K562 (cell line): ENCODE data around the gene CTCFL. TPM values are rescaled to one million over a fixed set of nuclear protein-coding genes. Genes with fewer than 3 reads are reported as not detected.
A peak's percentile ranks its signal among the peaks of the same experiment; 100 is the strongest.

Source experiments
- ATAC-seq: fragments of 200-7000 bp; cut with Tn5 transposase; 3 replicates; pipeline ENCODE4 v1.9.1; 2020; ENCODE audit warnings: moderate library complexity
- BruUV-seq: library from RNA; stranded (reverse); fragments of 400-500 nt; replicated peaks from 2 replicates; lab custom pipeline; 2021; lab: Mats Ljungman, UMichigan
- CTCF ChIA-PET: fragments of 300-600 bp; formaldehyde crosslinking; extraction: SDS; loops from one replicate; lab custom pipeline; 2021; ENCODE audit warnings: low intra/inter-chr PET ratio; lab: Yijun Ruan, JAX
- POLR2A ChIA-PET: fragments of 300-600, 350-650 bp; sonication (Branson Sonifier 250); formaldehyde crosslinking; extraction: SDS; loops from one replicate; lab custom pipeline; 2021; ENCODE audit warnings: antibody characterized with exemption, inconsistent platforms; lab: Yijun Ruan, JAX
- DNase-seq, 4 experiments: peaks; one replicate each; pipeline versions ENCODE4 v3.0.0 to v3.0.0-alpha.2; 2011 to 2018; ENCODE audit warnings: low spot score in 3 of 4, mixed read lengths in 3 of 4; ENCODE audit errors: extremely low read depth in 1 of 4
- FAIRE-seq: peaks from 2 replicates; lab custom pipeline; 2011; peaks lifted over from hg19 to GRCh38; lab: Jason Lieb, UNC
- H2AFZ ChIP-seq: 2 replicates; pipeline ENCODE4 v1.6.0; 2011; ENCODE audit warnings: low read depth, low read length, control low read depth, inconsistent platforms
- H3K27ac ChIP-seq: fragments of 200-600 bp; 3 replicates; pipeline ENCODE4 v1.8.0; 2011; ENCODE audit warnings: low read depth, mild to moderate bottlenecking, control low read depth, inconsistent platforms, low read length, moderate library complexity, mixed read lengths; ENCODE audit errors: extremely low read depth
- H3K27me3 ChIP-seq, 2 experiments: fragments of 300-600 bp in 1 of 2; 2 replicates in 1 of 2; 3 replicates in 1 of 2; pipeline versions ENCODE4 v1.6.0 to v1.8.0; 2011; ENCODE audit warnings: inconsistent platforms in 2 of 2, low read length in 2 of 2, mild to moderate bottlenecking in 1 of 2, mixed read lengths in 1 of 2, moderate library complexity in 1 of 2; ENCODE audit not compliant: control insufficient read depth in 2 of 2, insufficient read depth in 2 of 2
- H3K36me3 ChIP-seq: fragments of 300-600 bp; 3 replicates; pipeline ENCODE4 v1.8.0; 2011; ENCODE audit warnings: mild to moderate bottlenecking, low read length, inconsistent platforms; ENCODE audit not compliant: control insufficient read depth, insufficient read depth
- H3K4me1 ChIP-seq, 2 experiments: fragments of 200-600 bp in 1 of 2; replicated peaks in 1 of 2; 2 replicates in 1 of 2; 3 replicates in 1 of 2; pipeline versions ENCODE4 v1.5.1 to v1.8.0; 2011; ENCODE audit warnings: inconsistent platforms in 2 of 2, low read length in 2 of 2, mild to moderate bottlenecking in 1 of 2, mixed read lengths in 1 of 2, moderate library complexity in 1 of 2; ENCODE audit not compliant: control insufficient read depth in 2 of 2, insufficient read depth in 2 of 2
- H3K4me2 ChIP-seq: 2 replicates; pipeline ENCODE4 v1.6.1; 2011; ENCODE audit warnings: low read length, control low read depth, inconsistent platforms, mixed read lengths; ENCODE audit not compliant: insufficient read depth
- H3K4me3 ChIP-seq: fragments of 200-600 bp; sonication (generic), shearing (Covaris generic); 2 replicates; pipeline ENCODE4 v1.5.1; 2016; ENCODE audit warnings: control low read depth, inconsistent platforms
- H3K79me2 ChIP-seq: fragments of 200-600 bp; 3 replicates; pipeline ENCODE4 v1.8.0; 2011; ENCODE audit warnings: low read length, inconsistent platforms; ENCODE audit not compliant: control insufficient read depth, insufficient read depth
- H3K9ac ChIP-seq, 2 experiments: 2 replicates each; pipeline versions ENCODE4 v1.6.0 to v1.6.1; 2011; ENCODE audit warnings: low read depth in 2 of 2, low read length in 2 of 2, control low read depth in 1 of 2, inconsistent platforms in 1 of 2, mild to moderate bottlenecking in 1 of 2, mixed read lengths in 1 of 2; ENCODE audit not compliant: insufficient read depth in 1 of 2
- H3K9me1 ChIP-seq: one replicate; pipeline ENCODE4 v1.6.0; 2011; ENCODE audit warnings: inconsistent platforms, mild to moderate bottlenecking, low read length, moderate library complexity; ENCODE audit not compliant: control insufficient read depth, insufficient read depth
- H3K9me3 ChIP-seq: replicated peaks from 2 replicates; pipeline ENCODE4 v1.5.1; 2011; ENCODE audit warnings: low read depth, low read length, inconsistent platforms; ENCODE audit not compliant: control insufficient read depth, insufficient read depth
- H4K20me1 ChIP-seq: replicated peaks from 2 replicates; pipeline ENCODE4 v1.6.1; 2011; ENCODE audit warnings: low read length, inconsistent platforms, mixed read lengths; ENCODE audit not compliant: control insufficient read depth, insufficient read depth
- CSDE1 ChIP-seq, 2 experiments: fragments of 450-650 bp; IDR thresholded peaks; 2 replicates each; pipeline ENCODE4 v1.6.1; 2016; ENCODE audit warnings: mild to moderate bottlenecking in 1 of 2
- CTCF ChIP-seq, 3 experiments: IDR thresholded peaks in 2 of 3; conservative IDR thresholded peaks in 1 of 3; 2 replicates each; pipeline ENCODE4 v1.5.1; 2011 to 2012; ENCODE audit warnings: low read length in 3 of 3, mild to moderate bottlenecking in 3 of 3, control low read depth in 2 of 3, improper control_type of control experiment in 1 of 3, inconsistent platforms in 1 of 3, low read depth in 1 of 3, mixed read lengths in 1 of 3, moderate library complexity in 1 of 3; ENCODE audit not compliant: insufficient read depth in 2 of 3
- KAT8 ChIP-seq: fragments of 450-650 bp; IDR thresholded peaks from 2 replicates; pipeline ENCODE4 v1.6.1; 2016; ENCODE audit warnings: low read depth, mild to moderate bottlenecking
- RBM17 ChIP-seq: fragments of 200-400 bp; formaldehyde crosslinking; IDR thresholded peaks from 2 replicates; pipeline ENCODE4 v1.6.1; 2017; ENCODE audit warnings: low read depth, mild to moderate bottlenecking, low read length, borderline replicate concordance
- SP2 ChIP-seq: IDR thresholded peaks from 2 replicates; pipeline ENCODE4 v1.6.1; 2011; ENCODE audit warnings: mild to moderate bottlenecking, low read depth, low read length, moderate library complexity; ENCODE audit not compliant: poor library complexity, severe bottlenecking; ENCODE audit errors: extremely low read depth
- UBTF ChIP-seq, 2 experiments: IDR thresholded peaks; 2 replicates each; pipeline ENCODE4 v1.6.1; 2012; ENCODE audit warnings: improper control_type of control experiment in 2 of 2, low read depth in 2 of 2, low read length in 2 of 2, borderline replicate concordance in 1 of 2
- ZKSCAN1 ChIP-seq: fragments of 150-350 bp; IDR thresholded peaks from 2 replicates; pipeline ENCODE4 v1.6.1; 2016; ENCODE audit warnings: low read depth, low read length
- WGBS: fragments of 100-300 bp; shearing (Covaris generic); methylation state at CpG from one replicate; pipeline ENCODE4 v1.1.6; 2016; ENCODE audit warnings: low coverage, mixed read lengths; ENCODE audit not compliant: insufficient coverage; ENCODE audit errors: missing lambda C conversion rate; 5-methylcytosine and 5-hydroxymethylcytosine counted together
- in situ Hi-C: fragments of 300-500 bp; cut with MboI; formaldehyde crosslinking; loops from 4 replicates; pipeline ENCODE4 v1.15.0; 2018; ENCODE audit warnings: inconsistent platforms, mixed read lengths
- intact Hi-C: fragments of 100-400 bp; cut with micrococcal nuclease; formaldehyde crosslinking; loops from 2 replicates; pipeline ENCODE4 v1.14.2; 2022
- polyA plus RNA-seq, 8 experiments: library from polyadenylated mRNA; depleted of rRNA in 4 of 8; stranded (reverse) in 5 of 8; unstranded in 3 of 8; fragments of >200 nt; fragmentation: Nextera tagmentation in 2 of 8; fragmentation: Illumina TruSeq in 1 of 8; extraction: Ambion mirVana in 2 of 8; extraction: Trizol in 1 of 8; gene quantifications; 2 replicates each; pipeline versions ENCODE4 v1.2.1 to v1.2.3, GENCODE V29; 2011 to 2014; ENCODE audit warnings: inconsistent platforms in 1 of 8, missing spikeins in 1 of 8
- total RNA-seq, 7 experiments: library from RNA; depleted of rRNA in 6 of 7; stranded (reverse); fragments of >200 nt in 6 of 7; fragmentation: Illumina TruSeq in 2 of 7; extraction: Trizol in 2 of 7; gene quantifications; 2 replicates each; pipeline versions ENCODE4 v1.2.1 to v1.2.3, GENCODE V29; 2011 to 2021; ENCODE audit warnings: low replicate concordance in 1 of 7
- TF ChIP-seq, protein P1 (sequence below): sonication (generic); formaldehyde crosslinking; IDR thresholded peaks from 2 replicates; pipeline ENCODE4 v1.8.1; 2023; ENCODE audit warnings: mild to moderate bottlenecking, missing genetic modification reagents

Gene CTCFL
- total and polyA plus RNA-seq, 9 of the 15 experiments (the other 6 are each of a cell fraction or from before 2014, with no cell fraction given) = 42.4 to 188 (median 111) TPM

GRCh38 chr20:57467742-57468141, 57.2 kb downstream of the CTCFL start:
- Histone ChIP-seq H2AFZ (peak overlapping the region; percentile 36; the same call in 1 of the 2 replicates), H4K20me1 (no peaks in the 10 kb centered on the region), H3K79me2 (no peaks in the 10 kb centered on the region), H3K36me3 (no peaks in the 10 kb centered on the region), H3K9me3 (no peaks in the 10 kb centered on the region), H3K27me3 (no peaks in the 10 kb centered on the region; a peak in 2 of 5 replicates), H3K4me1 (peaks cover 17 to 34% of the 10 kb centered on the region in 2 experiments; a peak in 4 of 5 replicates), H3K9me1 (no peaks in the 10 kb centered on the region), H3K9ac (no peak overlapping the region), H3K27ac (no peak overlapping the region), H3K4me2 (no peak overlapping the region), H3K4me3 (no peak overlapping the region)
- ChIA-PET CTCF (no interaction called here), POLR2A (interaction anchor here (0.6 to 1.3 kb wide), 3 partner anchors 9 to 89 kb away, joined by 3 to 4 read pairs (median 3); no protein-coding TSS in a partner anchor)
- intact Hi-C loops (no loop called here), in situ Hi-C loops (no loop called here)
- DNase-seq = no peak
- ATAC-seq = no peak
- FAIRE-seq = no peak
- no TSS peak for BruUV-seq
- WGBS = 22% methylated on average over 6 of the region's 6 CpGs
- no peak for TF ChIP-seq CSDE1 (IDR thresholded peaks at IDR 0.05)
- TF ChIP-seq ZKSCAN1 = peak; percentile 60; the same call in 1 of the 2 replicates

GRCh38 chr20:57465943-57466342, 59.0 kb downstream of the CTCFL start:
- Histone ChIP-seq H3K4me3 (no peak overlapping the region), H3K9me3 (no peaks in the 10 kb centered on the region), H3K36me3 (no peaks in the 10 kb centered on the region), H3K4me1 (peaks cover 28 to 36% of the 10 kb centered on the region in 2 experiments; a peak in 4 of 5 replicates), H4K20me1 (no peaks in the 10 kb centered on the region), H3K27me3 (no peaks in the 10 kb centered on the region; a peak in 2 of 5 replicates), H3K79me2 (no peaks in the 10 kb centered on the region), H3K9ac (no peak overlapping the region), H3K9me1 (no peaks in the 10 kb centered on the region), H3K27ac (no peak overlapping the region), H2AFZ (no peak overlapping the region), H3K4me2 (no peak overlapping the region)
- ChIA-PET POLR2A (no interaction called here), CTCF (no interaction called here)
- DNase-seq (peak in 3 of 4 experiments; percentile 32 to 63 (median 56)), FAIRE-seq (no peak), ATAC-seq (no peak)
- intact Hi-C loops (no loop called here), in situ Hi-C loops (no loop called here)
- WGBS = 47% methylated on average over 4 of the region's 4 CpGs
- no TSS peak for BruUV-seq
- TF ChIP-seq, protein P1, sequence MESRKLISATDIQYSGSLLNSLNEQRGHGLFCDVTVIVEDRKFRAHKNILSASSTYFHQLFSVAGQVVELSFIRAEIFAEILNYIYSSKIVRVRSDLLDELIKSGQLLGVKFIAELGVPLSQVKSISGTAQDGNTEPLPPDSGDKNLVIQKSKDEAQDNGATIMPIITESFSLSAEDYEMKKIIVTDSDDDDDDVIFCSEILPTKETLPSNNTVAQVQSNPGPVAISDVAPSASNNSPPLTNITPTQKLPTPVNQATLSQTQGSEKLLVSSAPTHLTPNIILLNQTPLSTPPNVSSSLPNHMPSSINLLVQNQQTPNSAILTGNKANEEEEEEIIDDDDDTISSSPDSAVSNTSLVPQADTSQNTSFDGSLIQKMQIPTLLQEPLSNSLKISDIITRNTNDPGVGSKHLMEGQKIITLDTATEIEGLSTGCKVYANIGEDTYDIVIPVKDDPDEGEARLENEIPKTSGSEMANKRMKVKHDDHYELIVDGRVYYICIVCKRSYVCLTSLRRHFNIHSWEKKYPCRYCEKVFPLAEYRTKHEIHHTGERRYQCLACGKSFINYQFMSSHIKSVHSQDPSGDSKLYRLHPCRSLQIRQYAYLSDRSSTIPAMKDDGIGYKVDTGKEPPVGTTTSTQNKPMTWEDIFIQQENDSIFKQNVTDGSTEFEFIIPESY = peak; percentile 57
- TF ChIP-seq RBM17 = no peak
- no peak for TF ChIP-seq UBTF (IDR thresholded peaks at IDR 0.05; ENCODE audit: borderline replicate concordance in 1 of 2, low read depth in 2 of 2, low read length in 2 of 2)
- peak; percentile 43 to 67 (median 48) for TF ChIP-seq CTCF (IDR thresholded peaks at IDR 0.05 in 2 of 3, conservative IDR thresholded peaks at IDR 0.05 in 1 of 3; ENCODE audit: insufficient read depth in 2 of 3, low read depth in 1 of 3, low read length in 3 of 3)
- TF ChIP-seq KAT8 = no peak
- no peak for TF ChIP-seq SP2
